H1 (cell line): Measurements from ENCODE around the gene STEAP1B. TPM values are rescaled to one million over a fixed set of nuclear protein-coding genes. Genes with fewer than 3 reads are reported as not detected.

Experiments used
- CTCF ChIA-PET: fragments of 300-600 bp; sonication (Branson Sonifier 250); formaldehyde crosslinking; loops from one replicate; lab custom pipeline; 2021; ENCODE audit not compliant: partially characterized antibody; lab: Charles Lee
- POLR2A ChIA-PET: fragments of 300-600 bp; sonication (Branson Sonifier 250); formaldehyde crosslinking; loops from one replicate; lab custom pipeline; 2021; ENCODE audit warnings: inconsistent platforms; ENCODE audit not compliant: partially characterized antibody; lab: Charles Lee
- DNase-seq, 2 experiments: peaks; one replicate each; pipeline versions ENCODE4 v3.0.0 to v3.0.0-alpha.2; 2010 to 2022; ENCODE audit warnings: low spot score in 2 of 2, low read depth in 1 of 2, mixed read lengths in 1 of 2
- FAIRE-seq: peaks from 2 replicates; lab custom pipeline; 2011; peaks lifted over from hg19 to GRCh38; lab: Jason Lieb, UNC
- H2AFZ ChIP-seq: 2 replicates; pipeline ENCODE4 v1.8.1; 2012; ENCODE audit warnings: low read length, inconsistent platforms
- H2AK5ac ChIP-seq: 2 replicates; pipeline ENCODE4 v1.6.1; 2013; ENCODE audit warnings: low read depth, low read length
- H2BK120ac ChIP-seq: replicated peaks from 2 replicates; pipeline ENCODE3; 2013; ENCODE audit warnings: low read depth, low read length, inconsistent platforms
- H2BK12ac ChIP-seq: 2 replicates; pipeline ENCODE4 v1.6.1; 2013; ENCODE audit warnings: low read depth, low read length
- H2BK15ac ChIP-seq: 2 replicates; pipeline ENCODE4 v1.6.1; 2013; ENCODE audit warnings: low read length
- H2BK20ac ChIP-seq: 2 replicates; pipeline ENCODE4 v1.6.1; 2013; ENCODE audit warnings: low read length
- H2BK5ac ChIP-seq: 2 replicates; pipeline ENCODE4 v1.6.1; 2013; ENCODE audit warnings: low read depth, low read length
- H3K14ac ChIP-seq: 2 replicates; pipeline ENCODE4 v1.6.1; 2013; ENCODE audit warnings: inconsistent platforms; ENCODE audit not compliant: insufficient read length
- H3K18ac ChIP-seq: 2 replicates; pipeline ENCODE4 v1.6.1; 2013; ENCODE audit warnings: low read length; ENCODE audit errors: extremely low read depth
- H3K23ac ChIP-seq: 2 replicates; pipeline ENCODE4 v1.6.1; 2013; ENCODE audit warnings: inconsistent platforms; ENCODE audit not compliant: insufficient read length
- H3K23me2 ChIP-seq: 2 replicates; pipeline ENCODE4 v1.6.1; 2013; ENCODE audit warnings: low read depth, low read length
- H3K27ac ChIP-seq: 2 replicates; pipeline ENCODE4 v1.6.1; 2011; ENCODE audit warnings: low read depth, low read length, inconsistent platforms
- H3K27me3 ChIP-seq, 4 experiments: replicated peaks in 1 of 4; 1 replicate in 1 of 4; 2 replicates in 3 of 4; pipeline versions ENCODE4 v1.6.1 to v1.8.1; 2011 to 2013; ENCODE audit warnings: low read length in 3 of 4, mild to moderate bottlenecking in 3 of 4, inconsistent platforms in 2 of 4, mixed read lengths in 2 of 4, moderate library complexity in 1 of 4; ENCODE audit not compliant: control insufficient read depth in 3 of 4, insufficient read depth in 3 of 4; ENCODE audit errors: extremely low read depth in 1 of 4
- H3K36me3 ChIP-seq, 4 experiments: 2 replicates each; pipeline versions ENCODE4 v1.6.1 to v1.8.1; 2011 to 2013; ENCODE audit warnings: mild to moderate bottlenecking in 4 of 4, low read length in 3 of 4, moderate library complexity in 2 of 4, control low read depth in 1 of 4, inconsistent platforms in 1 of 4; ENCODE audit not compliant: insufficient read depth in 4 of 4, control insufficient read depth in 2 of 4
- H3K4ac ChIP-seq: replicated peaks from 2 replicates; pipeline ENCODE3; 2013; ENCODE audit warnings: low read length, low read depth, mixed read lengths, inconsistent platforms; ENCODE audit not compliant: insufficient read length
- H3K4me1 ChIP-seq, 4 experiments: replicated peaks in 1 of 4; 1 replicate in 1 of 4; 2 replicates in 3 of 4; pipeline versions ENCODE4 v1.6.1 to v1.8.1; 2011 to 2013; ENCODE audit warnings: low read length in 3 of 4, inconsistent platforms in 2 of 4, mixed read lengths in 1 of 4; ENCODE audit not compliant: insufficient read depth in 4 of 4, control insufficient read depth in 3 of 4
- H3K4me2 ChIP-seq, 2 experiments: 2 replicates each; pipeline versions ENCODE4 v1.6.1 to v1.8.1; 2011 to 2013; ENCODE audit warnings: low read depth in 2 of 2, low read length in 2 of 2, control low read depth in 1 of 2, inconsistent platforms in 1 of 2, mild to moderate bottlenecking in 1 of 2; ENCODE audit not compliant: insufficient read depth in 1 of 2
- H3K4me3 ChIP-seq, 4 experiments: fragments of 200-600, 300-600 bp in 1 of 4; sonication (generic), shearing (Covaris generic), sonication (Bioruptor Twin) in 1 of 4; 2 replicates each; pipeline versions ENCODE4 v1.5.1 to v1.8.1; 2011 to 2016; ENCODE audit warnings: low read length in 4 of 4, low read depth in 3 of 4, control low read depth in 2 of 4, inconsistent platforms in 2 of 4, mild to moderate bottlenecking in 2 of 4, mixed read lengths in 1 of 4, moderate library complexity in 1 of 4; ENCODE audit not compliant: insufficient read depth in 2 of 4; ENCODE audit errors: extremely low read depth in 1 of 4
- H3K56ac ChIP-seq: replicated peaks from 2 replicates; pipeline ENCODE3; 2013; ENCODE audit warnings: low read depth, mild to moderate bottlenecking, mixed read lengths, low read length, inconsistent platforms; ENCODE audit not compliant: insufficient read length
- H3K79me1 ChIP-seq: 2 replicates; pipeline ENCODE4 v1.6.1; 2013; ENCODE audit warnings: low read depth, low read length, control low read depth
- H3K79me2 ChIP-seq, 2 experiments: 2 replicates each; pipeline versions ENCODE4 v1.6.1 to v1.8.1; 2012 to 2013; ENCODE audit warnings: low read length in 2 of 2, mild to moderate bottlenecking in 2 of 2, inconsistent platforms in 1 of 2; ENCODE audit not compliant: insufficient read depth in 2 of 2, control insufficient read depth in 1 of 2
- H3K9ac ChIP-seq, 4 experiments: replicated peaks in 1 of 4; 1 replicate in 1 of 4; 2 replicates in 3 of 4; pipeline versions ENCODE4 v1.6.1 to v1.8.1; 2011 to 2013; ENCODE audit warnings: low read depth in 3 of 4, low read length in 3 of 4, control low read depth in 2 of 4, mild to moderate bottlenecking in 2 of 4, moderate library complexity in 2 of 4, inconsistent platforms in 1 of 4; ENCODE audit errors: extremely low read depth in 1 of 4
- H3K9me3 ChIP-seq, 2 experiments: 2 replicates each; pipeline versions ENCODE4 v1.6.1 to v1.8.1; 2012 to 2013; ENCODE audit warnings: mild to moderate bottlenecking in 2 of 2, moderate library complexity in 2 of 2, control low read depth in 1 of 2, inconsistent platforms in 1 of 2, low read depth in 1 of 2, low read length in 1 of 2, mixed read lengths in 1 of 2; ENCODE audit not compliant: insufficient read depth in 2 of 2
- H4K20me1 ChIP-seq, 2 experiments: replicated peaks in 1 of 2; 2 replicates each; pipeline versions ENCODE3 to v1.8.1; 2011 to 2013; ENCODE audit warnings: inconsistent platforms in 2 of 2, low read length in 2 of 2, mild to moderate bottlenecking in 1 of 2; ENCODE audit not compliant: insufficient read depth in 2 of 2, control insufficient read depth in 1 of 2
- H4K5ac ChIP-seq: 2 replicates; pipeline ENCODE4 v1.6.1; 2013; ENCODE audit warnings: low read length, low read depth, mixed read lengths, inconsistent platforms; ENCODE audit not compliant: insufficient read length
- H4K8ac ChIP-seq: 2 replicates; pipeline ENCODE4 v1.8.0; 2013; ENCODE audit warnings: mild to moderate bottlenecking, moderate library complexity, low read length, inconsistent platforms; ENCODE audit not compliant: insufficient read depth; ENCODE audit errors: extremely low read depth
- H4K91ac ChIP-seq: replicated peaks from 2 replicates; pipeline ENCODE3; 2013; ENCODE audit warnings: low read length, mixed read lengths, inconsistent platforms; ENCODE audit not compliant: insufficient read length
- CREB1 ChIP-seq: IDR thresholded peaks from 2 replicates; pipeline ENCODE4 v1.6.1; 2012; ENCODE audit warnings: inconsistent platforms
- EZH2 ChIP-seq: fragments of 200-600 bp; sonication (generic); IDR thresholded peaks from 2 replicates; pipeline ENCODE4 v1.7.1; 2012; ENCODE audit warnings: low read depth, mild to moderate bottlenecking, moderate library complexity, low read length, inconsistent platforms; ENCODE audit not compliant: severe bottlenecking
- KDM4A ChIP-seq: IDR thresholded peaks from one replicate; pipeline ENCODE4 v1.7.1; 2012; ENCODE audit warnings: low read depth, mild to moderate bottlenecking, moderate library complexity, low read length, inconsistent platforms; ENCODE audit not compliant: severe bottlenecking
- MAFK ChIP-seq: IDR thresholded peaks from 2 replicates; pipeline ENCODE4 v1.6.1; 2012; ENCODE audit warnings: low read depth, mild to moderate bottlenecking, improper control_type of control experiment, low read length
- POLR2A ChIP-seq, 2 experiments: IDR thresholded peaks; 1 replicate in 1 of 2; 2 replicates in 1 of 2; pipeline ENCODE4 v1.6.1; 2011; ENCODE audit warnings: low read depth in 2 of 2, low read length in 2 of 2, mild to moderate bottlenecking in 2 of 2; ENCODE audit errors: control extremely low read depth in 1 of 2
- POU5F1 ChIP-seq: IDR thresholded peaks from 2 replicates; pipeline ENCODE4 v1.6.1; 2011; ENCODE audit warnings: low read depth, mild to moderate bottlenecking, low read length, moderate library complexity
- RFX5 ChIP-seq: IDR thresholded peaks from 2 replicates; pipeline ENCODE4 v1.6.1; 2011; ENCODE audit warnings: low read depth, low read length, improper control_type of control experiment, borderline replicate concordance
- RNF2 ChIP-seq: fragments of 200-900, 300-1000 bp; sonication (generic); IDR thresholded peaks from 2 replicates; pipeline ENCODE4 v1.7.1; 2016; ENCODE audit warnings: borderline replicate concordance, low read depth, mild to moderate bottlenecking, antibody characterized with exemption, low read length; ENCODE audit not compliant: poor library complexity, severe bottlenecking; ENCODE audit errors: missing control alignments
- RXRA ChIP-seq: IDR thresholded peaks from 2 replicates; pipeline ENCODE4 v1.6.1; 2011; ENCODE audit warnings: low read depth, mild to moderate bottlenecking, low read length, moderate library complexity; ENCODE audit not compliant: insufficient read depth
- SIRT6 ChIP-seq: IDR thresholded peaks from one replicate; pipeline ENCODE4 v1.7.1; 2012; ENCODE audit warnings: low read length, inconsistent platforms
- SP2 ChIP-seq: IDR thresholded peaks from 2 replicates; pipeline ENCODE4 v1.6.1; 2012; ENCODE audit warnings: mild to moderate bottlenecking, low read length, inconsistent platforms
- SUZ12 ChIP-seq: fragments of 200-600 bp; sonication (generic); IDR thresholded peaks from 2 replicates; pipeline ENCODE4 v1.6.1; 2012; ENCODE audit warnings: mild to moderate bottlenecking, inconsistent platforms, low read length, moderate library complexity, mixed read lengths
- YY1 ChIP-seq: IDR thresholded peaks from 2 replicates; pipeline ENCODE4 v1.6.1; 2011; ENCODE audit warnings: low read depth, mild to moderate bottlenecking, low read length
- WGBS, 2 experiments: shearing (Covaris generic) in 1 of 2; methylation state at CpG; one replicate each; pipeline versions ENCODE4 v1.1.6 to v1.1.7; 2013 to 2015; ENCODE audit warnings: low lambda C conversion rate in 2 of 2, mixed read lengths in 2 of 2, inconsistent platforms in 1 of 2, low coverage in 1 of 2, missing lambda C conversion rate in 1 of 2; ENCODE audit not compliant: insufficient replicate concordance in 2 of 2, insufficient coverage in 1 of 2, insufficient read length in 1 of 2; ENCODE audit errors: extremely low coverage in 1 of 2, missing lambda C conversion rate in 1 of 2; 5-methylcytosine and 5-hydroxymethylcytosine counted together
- polyA plus RNA-seq, 7 experiments: library from polyadenylated mRNA; depleted of rRNA in 3 of 7; stranded (reverse) in 5 of 7; unstranded in 2 of 7; fragments of >200 nt in 5 of 7; fragments of 200-250 nt in 2 of 7; gene quantifications; 1 replicate in 5 of 7; 2 replicates in 1 of 7; 4 replicates in 1 of 7; pipeline versions ENCODE4 v1.2.1 to v1.2.3, GENCODE V29; 2011 to 2013; ENCODE audit warnings: missing spikeins in 2 of 7, mixed read lengths in 2 of 7
- total RNA-seq: library from RNA; stranded (reverse); fragmentation: NEBNext Ultra II Directional; extraction: Animal tissue kit (Norgen Biotek cat#: 25700); gene quantifications from 2 replicates; pipeline ENCODE4 v1.2.1, GENCODE V29; 2021

STEAP1B gene
- total and polyA plus RNA-seq, 2 of the 8 experiments (the other 6 are each of a cell fraction or from before 2014, with no cell fraction given), result 5.4 to 8.7 TPM

DNA sequence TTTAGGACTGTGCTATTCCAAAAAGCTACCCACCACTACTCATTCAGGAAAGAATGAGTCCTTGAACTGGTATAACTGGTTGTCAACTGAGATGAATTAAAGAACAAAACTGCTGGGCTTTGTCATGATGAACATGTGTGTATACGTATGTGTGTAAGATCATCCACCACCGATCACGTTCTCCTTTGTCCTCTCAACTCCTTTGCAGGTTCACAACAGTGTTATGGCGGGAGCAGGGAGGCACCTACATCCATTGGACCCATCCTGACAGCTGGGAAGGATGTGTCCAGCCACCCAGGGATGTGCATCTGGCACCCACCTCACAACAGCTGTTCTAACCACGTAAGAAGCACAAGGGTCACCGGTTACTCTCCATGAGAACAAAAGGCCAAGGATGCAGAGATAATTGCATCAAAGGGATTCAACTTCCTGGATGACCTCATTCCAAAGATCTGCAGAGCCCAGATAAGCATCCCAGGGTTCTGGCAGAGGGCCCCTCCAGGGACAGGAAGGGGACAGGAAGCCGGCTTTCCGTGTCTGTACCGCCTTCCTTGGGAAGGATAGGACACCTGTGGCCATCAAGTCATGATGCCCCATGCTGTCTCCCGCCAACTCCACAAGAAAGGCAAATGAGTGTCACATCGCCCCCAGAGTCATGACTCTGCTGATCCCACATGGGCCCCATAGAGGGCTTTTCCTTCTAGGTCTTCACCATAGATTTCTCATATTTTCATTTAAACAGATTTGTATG lies 66.1 kb downstream of the STEAP1B start:
- CTCF ChIA-PET, result interaction anchor here (0.6 to 1.5 kb wide), 2 partner anchors 73 to 268 kb away, joined by 3 to 4 read pairs; no protein-coding TSS in a partner anchor
- Histone ChIP-seq H3K4me2 (peak overlapping the region; percentile 22 to 52), H2BK12ac (peak overlapping the region; percentile 86), H4K5ac (peak overlapping the region; percentile 15), H3K36me3 (no peaks in the 10 kb centered on the region), H3K4ac (peak overlapping the region; percentile 49), H3K14ac (no peak overlapping the region), H3K79me2 (no peaks in the 10 kb centered on the region), H2AK5ac (peak overlapping the region; percentile 100), H4K20me1 (no peaks in the 10 kb centered on the region), H3K18ac (peak overlapping the region; percentile 94), H2BK120ac (peak overlapping the region; percentile 98), H3K56ac (no peak overlapping the region), H3K27ac (peak overlapping the region; percentile 88), H3K4me1 (peaks cover 7 to 17% (median 16%) of the 10 kb centered on the region in 4 experiments; a peak in 6 of 7 replicates), H2BK15ac (peak overlapping the region; percentile 67; the same call in 1 of the 2 replicates), H3K79me1 (no peaks in the 10 kb centered on the region), H3K9me3 (no peaks in the 10 kb centered on the region), H3K23ac (no peak overlapping the region), H2BK5ac (peak overlapping the region; percentile 98), H4K91ac (peak overlapping the region; percentile 97), H3K23me2 (no peaks in the 10 kb centered on the region; the same call in 1 of the 2 replicates), H3K9ac (peak overlapping the region in 2 of 4 experiments; percentile 43 to 49; a peak in 4 of 7 replicates), H3K4me3 (peak overlapping the region in 2 of 4 experiments; percentile 2 to 22; a peak in 1 of 8 replicates), H4K8ac (no peak overlapping the region), H2BK20ac (peak overlapping the region; percentile 91), H2AFZ (no peak overlapping the region), H3K27me3 (no peaks in the 10 kb centered on the region)
- DNase-seq (peak in 1 of 2 experiments; percentile 33), FAIRE-seq (no peak)
- 60% methylated on average over 11 of the region's 11 CpGs; no CpG with 5 or more reads in 1 of the 2 experiments for WGBS, 2 experiments
- POLR2A ChIA-PET, result interaction anchor here (0.7 to 1.0 kb wide), 2 partner anchors 20 to 255 kb away, joined by 3 to 4 read pairs; no protein-coding TSS in a partner anchor
- TF ChIP-seq POLR2A (IDR thresholded peaks at IDR 0.05; ENCODE audit: control extremely low read depth in 1 of 2, low read depth in 2 of 2, low read length in 2 of 2) (no peak), MAFK (no peak), POU5F1 (no peak), SP2 (no peak), YY1 (no peak), SUZ12 (no peak), KDM4A (no peak), EZH2 (no peak), RNF2 (no peak), SIRT6 (no peak), RXRA (no peak), CREB1 (no peak), RFX5 (no peak)
